IMR-90 (cell line): ENCODE measurements around the gene RPS19BP1. TPM values are rescaled to one million over a fixed set of nuclear protein-coding genes. Genes with fewer than 3 reads are reported as not detected.

Experiments
- ATAC-seq: fragments of 200-7000 bp; cut with Tn5 transposase; 2 replicates; pipeline ENCODE4 v1.9.1; 2020; ENCODE audit warnings: low read depth, mild to moderate bottlenecking, moderate library complexity
- BruUV-seq: library from RNA; stranded (reverse); fragments of 400-500 nt; replicated peaks from 2 replicates; lab custom pipeline; 2021; lab: Mats Ljungman, UMichigan
- CTCF ChIA-PET: fragments of 300-600 bp; formaldehyde crosslinking; extraction: SDS; loops from one replicate; lab custom pipeline; 2021; ENCODE audit warnings: antibody characterized with exemption; lab: Yijun Ruan, JAX
- POLR2A ChIA-PET: fragments of 300-600 bp; sonication (Branson Sonifier 250); formaldehyde crosslinking; loops from one replicate; lab custom pipeline; 2022; ENCODE audit warnings: antibody characterized with exemption; ENCODE audit not compliant: unreplicated experiment; lab: Charles Lee
- DNase-seq: peaks from one replicate; pipeline ENCODE4 v3.0.0; 2013
- H2AFZ ChIP-seq: replicated peaks from 2 replicates; pipeline ENCODE3; 2013; ENCODE audit warnings: low read length, mild to moderate bottlenecking; ENCODE audit not compliant: poor library complexity
- H2AK5ac ChIP-seq: 2 replicates; pipeline ENCODE4 v1.6.1; 2013; ENCODE audit warnings: low read depth, low read length, inconsistent platforms
- H2AK9ac ChIP-seq: replicated peaks from 2 replicates; pipeline ENCODE3; 2013; ENCODE audit warnings: mild to moderate bottlenecking, low read depth, low read length, moderate library complexity; ENCODE audit not compliant: poor library complexity
- H2BK120ac ChIP-seq: 2 replicates; pipeline ENCODE4 v1.6.1; 2013; ENCODE audit warnings: low read depth, low read length, inconsistent platforms
- H2BK15ac ChIP-seq: 3 replicates; pipeline ENCODE4 v1.6.1; 2013; ENCODE audit warnings: low read depth, low read length, inconsistent platforms
- H2BK20ac ChIP-seq: 2 replicates; pipeline ENCODE4 v1.6.1; 2013; ENCODE audit warnings: low read depth, mild to moderate bottlenecking, inconsistent platforms, low read length, moderate library complexity
- H2BK5ac ChIP-seq: 2 replicates; pipeline ENCODE4 v1.6.1; 2013; ENCODE audit warnings: mild to moderate bottlenecking, low read depth, low read length, inconsistent platforms; ENCODE audit not compliant: poor library complexity, severe bottlenecking
- H3K14ac ChIP-seq: replicated peaks from 2 replicates; pipeline ENCODE4 v1.6.1; 2013; ENCODE audit warnings: low read depth, low read length, inconsistent platforms
- H3K18ac ChIP-seq: 2 replicates; pipeline ENCODE4 v1.6.1; 2013; ENCODE audit warnings: low read depth, low read length, control low read depth
- H3K23ac ChIP-seq: 2 replicates; pipeline ENCODE4 v1.6.1; 2013; ENCODE audit warnings: low read depth, low read length, inconsistent platforms
- H3K27ac ChIP-seq: 2 replicates; pipeline ENCODE4 v1.5.1; 2013; ENCODE audit warnings: mild to moderate bottlenecking, control low read depth, low read length; ENCODE audit not compliant: insufficient read depth
- H3K27me3 ChIP-seq: 2 replicates; pipeline ENCODE4 v1.6.1; 2013; ENCODE audit warnings: low read length; ENCODE audit not compliant: control insufficient read depth, insufficient read depth
- H3K36me3 ChIP-seq: 2 replicates; pipeline ENCODE4 v1.6.1; 2013; ENCODE audit warnings: low read length, mixed read lengths; ENCODE audit not compliant: control insufficient read depth, insufficient read depth
- H3K4ac ChIP-seq: 2 replicates; pipeline ENCODE4 v1.6.1; 2013; ENCODE audit warnings: low read depth, low read length, inconsistent platforms
- H3K4me1 ChIP-seq: 2 replicates; pipeline ENCODE4 v1.6.1; 2013; ENCODE audit warnings: low read length, mixed read lengths; ENCODE audit not compliant: control insufficient read depth, insufficient read depth
- H3K4me2 ChIP-seq: 2 replicates; pipeline ENCODE4 v1.6.1; 2013; ENCODE audit warnings: low read depth, mild to moderate bottlenecking, control low read depth, low read length, moderate library complexity
- H3K4me3 ChIP-seq: 2 replicates; pipeline ENCODE4 v1.5.1; 2013; ENCODE audit warnings: low read depth, mild to moderate bottlenecking, control low read depth, low read length, moderate library complexity; ENCODE audit not compliant: insufficient read depth
- H3K56ac ChIP-seq: 2 replicates; pipeline ENCODE4 v1.6.1; 2013; ENCODE audit warnings: low read length, inconsistent platforms; ENCODE audit not compliant: insufficient read depth; ENCODE audit errors: extremely low read depth
- H3K79me1 ChIP-seq, 2 experiments: 2 replicates each; pipeline ENCODE4 v1.6.1; 2013; ENCODE audit warnings: low read length in 2 of 2, inconsistent platforms in 1 of 2, low read depth in 1 of 2
- H3K9ac ChIP-seq: 2 replicates; pipeline ENCODE4 v1.6.1; 2013; ENCODE audit warnings: low read depth, low read length, control low read depth
- H3K9me1 ChIP-seq: 2 replicates; pipeline ENCODE4 v1.6.1; 2013; ENCODE audit warnings: low read length, inconsistent platforms; ENCODE audit not compliant: insufficient read depth
- H3K9me3 ChIP-seq: 2 replicates; pipeline ENCODE4 v1.6.1; 2013; ENCODE audit warnings: low read length; ENCODE audit not compliant: control insufficient read depth, insufficient read depth
- H4K20me1 ChIP-seq: 2 replicates; pipeline ENCODE4 v1.6.1; 2013; ENCODE audit warnings: low read length, inconsistent platforms; ENCODE audit not compliant: insufficient read depth
- H4K5ac ChIP-seq: 2 replicates; pipeline ENCODE4 v1.6.1; 2013; ENCODE audit warnings: mild to moderate bottlenecking, low read depth, low read length, control low read depth
- H4K8ac ChIP-seq, 2 experiments: 2 replicates each; pipeline ENCODE4 v1.6.1; 2013; ENCODE audit warnings: low read depth in 2 of 2, low read length in 2 of 2, control low read depth in 1 of 2, inconsistent platforms in 1 of 2
- H4K91ac ChIP-seq: 2 replicates; pipeline ENCODE4 v1.6.1; 2013; ENCODE audit warnings: low read depth, low read length, inconsistent platforms; ENCODE audit not compliant: insufficient read depth
- BHLHE40 ChIP-seq: fragments of 150-350 bp; IDR thresholded peaks from 2 replicates; pipeline ENCODE4 v1.6.1; 2016; ENCODE audit warnings: mild to moderate bottlenecking, low read depth, low read length
- CEBPB ChIP-seq: IDR thresholded peaks from 2 replicates; pipeline ENCODE4 v1.6.1; 2012; ENCODE audit warnings: low read depth, low read length, improper control_type of control experiment
- CHD1 ChIP-seq: IDR thresholded peaks from 2 replicates; pipeline ENCODE4 v1.6.1; 2012; ENCODE audit warnings: low read depth, low read length, improper control_type of control experiment
- FOS ChIP-seq: fragments of 150-350 bp; IDR thresholded peaks from 2 replicates; pipeline ENCODE4 v1.6.1; 2016; ENCODE audit warnings: low read depth, low read length
- MAFK ChIP-seq: IDR thresholded peaks from 2 replicates; pipeline ENCODE4 v1.6.1; 2012; ENCODE audit warnings: low read depth, low read length, improper control_type of control experiment
- MAZ ChIP-seq: IDR thresholded peaks from 2 replicates; pipeline ENCODE4 v1.6.1; 2012; ENCODE audit warnings: low read depth, mild to moderate bottlenecking, low read length, improper control_type of control experiment, moderate library complexity, borderline replicate concordance
- MXI1 ChIP-seq: IDR thresholded peaks from 2 replicates; pipeline ENCODE4 v1.6.1; 2012; ENCODE audit warnings: low read depth, mild to moderate bottlenecking, low read length, moderate library complexity, borderline replicate concordance
- NFE2L2 ChIP-seq: fragments of 150-350 bp; IDR thresholded peaks from 2 replicates; pipeline ENCODE4 v1.6.1; 2016; ENCODE audit warnings: low read depth, mild to moderate bottlenecking, low read length
- RAD21 ChIP-seq: IDR thresholded peaks from 2 replicates; pipeline ENCODE4 v1.6.1; 2012; ENCODE audit warnings: low read length, improper control_type of control experiment
- RCOR1 ChIP-seq: IDR thresholded peaks from 2 replicates; pipeline ENCODE4 v1.6.1; 2012; ENCODE audit warnings: mild to moderate bottlenecking, low read length, improper control_type of control experiment; ENCODE audit not compliant: insufficient replicate concordance
- RFX5 ChIP-seq: IDR thresholded peaks from 2 replicates; pipeline ENCODE4 v1.8.0; 2012; ENCODE audit warnings: low read depth, mild to moderate bottlenecking, low read length, moderate library complexity
- SMC3 ChIP-seq: fragments of 150-350 bp; IDR thresholded peaks from 2 replicates; pipeline ENCODE4 v1.6.1; 2016; ENCODE audit warnings: low read depth, mild to moderate bottlenecking, antibody characterized with exemption, low read length, moderate library complexity
- WGBS, 2 experiments: methylation state at CpG; one replicate each; pipeline versions ENCODE4 v1.1.5 to v1.1.7; 2013; ENCODE audit warnings: missing lambda C conversion rate in 2 of 2; ENCODE audit not compliant: insufficient read length in 1 of 2; ENCODE audit errors: extremely low coverage in 2 of 2; 5-methylcytosine and 5-hydroxymethylcytosine counted together
- dilution Hi-C: fragments of 300-500 bp; cut with HindIII; formaldehyde crosslinking; loops from one replicate; pipeline ENCODE4 v1.14.3; 2018; ENCODE audit warnings: low sequenced_read_pairs; ENCODE audit not compliant: unreplicated experiment
- in situ Hi-C: fragments of 300-500 bp; cut with MboI; formaldehyde crosslinking; loops from 3 replicates; pipeline ENCODE4 v1.14.3; 2019; ENCODE audit warnings: low sequenced_read_pairs, inconsistent platforms, mixed read lengths
- intact Hi-C: fragments of 100-400 bp; cut with micrococcal nuclease; formaldehyde crosslinking; loops from 2 replicates; pipeline ENCODE4 v1.10.0; 2022
- polyA plus RNA-seq, 3 experiments: library from polyadenylated mRNA; depleted of rRNA; stranded (reverse); fragments of >200 nt; gene quantifications; 2 replicates each; pipeline ENCODE4 v1.2.3, GENCODE V29; 2012; ENCODE audit warnings: low replicate concordance in 1 of 3
- total RNA-seq: library from RNA; depleted of rRNA; stranded (reverse); fragments of >200 nt; gene quantifications from 2 replicates; pipeline ENCODE4 v1.2.3, GENCODE V29; 2012
- TF ChIP-seq, protein P1 (sequence below): fragments of 150-350 bp; IDR thresholded peaks from 2 replicates; pipeline ENCODE4 v1.6.1; 2017; ENCODE audit warnings: mild to moderate bottlenecking, antibody characterized with exemption, low read length, low read depth
- TF ChIP-seq, protein P2 (sequence below): fragments of 150-350 bp; IDR thresholded peaks from 2 replicates; pipeline ENCODE4 v1.6.1; 2016; ENCODE audit warnings: low read depth, mild to moderate bottlenecking, low read length, moderate library complexity, borderline replicate concordance

The RPS19BP1 gene
- total and polyA plus RNA-seq, 2 of the 4 experiments (the other 2 are of a cell fraction), result 33.0 to 95.4 TPM

DNA sequence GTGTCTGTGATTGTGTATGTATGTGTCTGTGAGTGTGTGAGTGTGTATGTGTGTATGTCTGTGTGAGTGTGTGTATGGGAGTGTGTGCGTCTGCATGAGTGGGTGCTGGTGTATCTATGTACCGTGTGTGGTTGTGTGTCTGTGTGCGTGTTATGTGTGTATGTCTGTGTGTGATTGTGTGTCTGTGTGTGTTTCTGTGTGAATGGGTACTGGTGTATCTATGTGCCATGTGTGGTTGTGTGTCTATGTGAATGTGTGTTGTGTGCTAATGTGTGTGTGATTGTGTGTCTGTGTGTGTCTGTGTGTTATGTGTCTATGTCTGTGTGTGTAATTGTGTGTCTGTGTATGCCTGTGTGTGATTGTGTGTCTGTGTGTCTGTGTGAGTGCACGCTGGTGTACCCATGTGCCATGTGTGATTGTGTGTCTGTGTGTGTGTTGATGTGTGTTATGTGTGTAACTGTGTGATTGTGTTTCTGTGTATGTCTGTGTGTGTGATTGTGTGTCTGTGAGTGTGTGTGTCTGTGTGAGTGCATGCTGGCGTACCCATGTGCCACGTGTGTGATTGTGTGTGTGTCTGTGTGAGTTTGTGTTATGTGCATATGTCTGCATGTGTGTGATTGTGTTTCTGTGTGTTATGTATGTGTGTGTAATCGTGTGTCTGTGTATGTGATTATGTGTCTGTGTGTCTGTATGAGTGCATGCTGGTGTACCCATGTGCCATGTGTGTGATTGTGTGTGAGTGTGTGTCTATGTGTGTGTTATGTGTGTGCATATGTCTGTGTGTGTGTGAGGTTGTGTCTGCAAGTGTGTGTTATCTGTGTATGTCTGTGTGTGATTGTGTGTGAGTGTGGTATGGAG lies 31.3 kb upstream of the RPS19BP1 start:
- no TSS peak for BruUV-seq
- dilution Hi-C loops, result no loop called here
- no peak overlapping the region for H2BK20ac ChIP-seq

More for the DNA sequence above, 31.3 kb upstream of the RPS19BP1 start:
- TF ChIP-seq, protein P1, sequence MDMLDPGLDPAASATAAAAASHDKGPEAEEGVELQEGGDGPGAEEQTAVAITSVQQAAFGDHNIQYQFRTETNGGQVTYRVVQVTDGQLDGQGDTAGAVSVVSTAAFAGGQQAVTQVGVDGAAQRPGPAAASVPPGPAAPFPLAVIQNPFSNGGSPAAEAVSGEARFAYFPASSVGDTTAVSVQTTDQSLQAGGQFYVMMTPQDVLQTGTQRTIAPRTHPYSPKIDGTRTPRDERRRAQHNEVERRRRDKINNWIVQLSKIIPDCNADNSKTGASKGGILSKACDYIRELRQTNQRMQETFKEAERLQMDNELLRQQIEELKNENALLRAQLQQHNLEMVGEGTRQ, result no peak
- no peak for TF ChIP-seq BHLHE40
- TF ChIP-seq FOS, result no peak
- no peak for TF ChIP-seq MXI1
- no peak for TF ChIP-seq CHD1
- TF ChIP-seq RFX5, result no peak
- no peak for TF ChIP-seq CEBPB
- no peak for TF ChIP-seq RCOR1
- TF ChIP-seq RAD21, result no peak
- TF ChIP-seq NFE2L2, result no peak
- no peak for TF ChIP-seq MAFK
- TF ChIP-seq, protein P2, sequence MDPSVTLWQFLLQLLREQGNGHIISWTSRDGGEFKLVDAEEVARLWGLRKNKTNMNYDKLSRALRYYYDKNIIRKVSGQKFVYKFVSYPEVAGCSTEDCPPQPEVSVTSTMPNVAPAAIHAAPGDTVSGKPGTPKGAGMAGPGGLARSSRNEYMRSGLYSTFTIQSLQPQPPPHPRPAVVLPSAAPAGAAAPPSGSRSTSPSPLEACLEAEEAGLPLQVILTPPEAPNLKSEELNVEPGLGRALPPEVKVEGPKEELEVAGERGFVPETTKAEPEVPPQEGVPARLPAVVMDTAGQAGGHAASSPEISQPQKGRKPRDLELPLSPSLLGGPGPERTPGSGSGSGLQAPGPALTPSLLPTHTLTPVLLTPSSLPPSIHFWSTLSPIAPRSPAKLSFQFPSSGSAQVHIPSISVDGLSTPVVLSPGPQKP, result no peak
- no peak for TF ChIP-seq MAZ
- TF ChIP-seq SMC3, result no peak
- no peak overlapping the region for H4K8ac ChIP-seq
- no peak overlapping the region for H3K4me2 ChIP-seq
- no peak overlapping the region for H2BK15ac ChIP-seq
- DNase-seq (no peak), ATAC-seq (no peak)
- no peak overlapping the region for H2BK120ac ChIP-seq
- no peak overlapping the region for H3K4me3 ChIP-seq
- no peak overlapping the region for H3K27ac ChIP-seq
- H3K27me3 ChIP-seq, result peaks cover 41% of the 10 kb centered on the region
- no peak overlapping the region for H3K18ac ChIP-seq
- intact Hi-C loops (no loop called here), in situ Hi-C loops (no loop called here)
- H3K4ac ChIP-seq, result no peak overlapping the region
- H3K56ac ChIP-seq, result no peak overlapping the region
- H2BK5ac ChIP-seq, result peak overlapping the region; percentile 67
- no peak overlapping the region for H2AK9ac ChIP-seq
- peak overlapping the region; percentile 26 for H2AFZ ChIP-seq
- no peaks in the 10 kb centered on the region for H3K79me1 ChIP-seq
- no peaks in the 10 kb centered on the region for H3K36me3 ChIP-seq
- H4K91ac ChIP-seq, result no peak overlapping the region
- no peak overlapping the region for H3K14ac ChIP-seq
- no peaks in the 10 kb centered on the region for H4K20me1 ChIP-seq
- peaks cover 2% of the 10 kb centered on the region; the same call in 1 of the 2 replicates for H3K4me1 ChIP-seq
- no peak overlapping the region for H4K5ac ChIP-seq
- no peak overlapping the region for H3K23ac ChIP-seq
- peaks cover 9% of the 10 kb centered on the region for H3K9me1 ChIP-seq
- H3K9me3 ChIP-seq, result no peaks in the 10 kb centered on the region
- no peak overlapping the region for H2AK5ac ChIP-seq
- POLR2A ChIA-PET, result no interaction called here
- CTCF ChIA-PET, result no interaction called here
- 57% methylated on average over 6 of the region's 7 CpGs; no CpG with 5 or more reads in 1 of the 2 experiments for WGBS, 2 experiments
- H3K9ac ChIP-seq, result no peak overlapping the region
